ENCODE measurements around the gene SEMA4F.

DNA sequence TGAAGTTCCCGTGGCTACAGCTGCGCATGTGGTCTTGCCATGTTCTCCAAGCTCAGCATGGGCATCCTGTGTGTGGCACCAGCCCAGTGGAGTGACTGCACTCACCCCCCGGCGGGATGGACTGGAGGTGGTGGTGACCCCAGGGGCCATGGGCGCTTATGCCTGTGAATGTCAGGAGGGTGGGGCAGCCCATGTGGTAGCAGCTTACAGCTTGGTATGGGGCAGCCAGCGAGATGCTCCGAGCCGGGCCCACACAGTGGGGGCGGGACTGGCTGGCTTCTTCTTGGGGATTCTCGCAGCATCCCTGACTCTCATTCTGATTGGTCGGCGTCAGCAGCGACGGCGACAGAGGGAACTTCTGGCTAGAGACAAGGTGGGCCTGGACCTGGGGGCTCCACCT lies 25.6 kb downstream of the SEMA4F start:
- TF ChIP-seq POLR2AphosphoS5 (IDR thresholded peaks at IDR 0.05): no peak
- TF ChIP-seq, protein P1, sequence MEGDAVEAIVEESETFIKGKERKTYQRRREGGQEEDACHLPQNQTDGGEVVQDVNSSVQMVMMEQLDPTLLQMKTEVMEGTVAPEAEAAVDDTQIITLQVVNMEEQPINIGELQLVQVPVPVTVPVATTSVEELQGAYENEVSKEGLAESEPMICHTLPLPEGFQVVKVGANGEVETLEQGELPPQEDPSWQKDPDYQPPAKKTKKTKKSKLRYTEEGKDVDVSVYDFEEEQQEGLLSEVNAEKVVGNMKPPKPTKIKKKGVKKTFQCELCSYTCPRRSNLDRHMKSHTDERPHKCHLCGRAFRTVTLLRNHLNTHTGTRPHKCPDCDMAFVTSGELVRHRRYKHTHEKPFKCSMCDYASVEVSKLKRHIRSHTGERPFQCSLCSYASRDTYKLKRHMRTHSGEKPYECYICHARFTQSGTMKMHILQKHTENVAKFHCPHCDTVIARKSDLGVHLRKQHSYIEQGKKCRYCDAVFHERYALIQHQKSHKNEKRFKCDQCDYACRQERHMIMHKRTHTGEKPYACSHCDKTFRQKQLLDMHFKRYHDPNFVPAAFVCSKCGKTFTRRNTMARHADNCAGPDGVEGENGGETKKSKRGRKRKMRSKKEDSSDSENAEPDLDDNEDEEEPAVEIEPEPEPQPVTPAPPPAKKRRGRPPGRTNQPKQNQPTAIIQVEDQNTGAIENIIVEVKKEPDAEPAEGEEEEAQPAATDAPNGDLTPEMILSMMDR (IDR thresholded peaks at IDR 0.05): no peak

All from stomach (tissue), 4 donors.